ENCODE measurements around the gene IRF9. TPM values are rescaled to one million over a fixed set of nuclear protein-coding genes. Genes with fewer than 3 reads are reported as not detected.

IRF9 gene
- total and polyA plus RNA-seq, 2 of the 13 experiments (the other 11 are each of a cell fraction or from before 2014, with no cell fraction given) = 14.9 to 49.7 TPM

GRCh38 chr14:24181371-24182077 lies 20.5 kb downstream of the IRF9 start:
- FAIRE-seq (no peak), ATAC-seq (no peak), DNase-seq (ENCODE audit: low spot score) (no peak)
- in situ Hi-C loops (cut with HindIII; ENCODE audit: extremely low pct_ligation_motif_present, low pct_unique_long_range_greater_than_20kb) = no loop called here
- H3K9me3 ChIP-seq (ENCODE audit: low read length) = no peaks in the 10 kb centered on the region
- 95% methylated on average over 19 of the region's 19 CpGs for WGBS (ENCODE audit: low lambda C conversion rate)
- no peaks in the 10 kb centered on the region for H3K27me3 ChIP-seq (ENCODE audit: control insufficient read depth in 1 of 2, insufficient read depth in 2 of 2, low read length in 2 of 2)
- peaks cover 82 to 88% of the 10 kb centered on the region in 2 experiments for H3K36me3 ChIP-seq (replicated peaks in 1 of 2; ENCODE audit: control insufficient read depth in 1 of 2, insufficient read depth in 2 of 2, low read length in 2 of 2)
- H3K79me2 ChIP-seq (ENCODE audit: insufficient read depth, low read length) = no peaks in the 10 kb centered on the region
- no peak overlapping the region for H2AFZ ChIP-seq (ENCODE audit: low read length)
- H3K9ac ChIP-seq (ENCODE audit: insufficient read depth, low read depth, low read length) = no peak overlapping the region
- H3K4me3 ChIP-seq (replicated peaks in 1 of 3; ENCODE audit: insufficient read depth in 1 of 3, low read depth in 2 of 3, low read length in 3 of 3) = no peak overlapping the region
- H3K4me2 ChIP-seq (ENCODE audit: low read depth, low read length) = no peak overlapping the region
- H3K4me1 ChIP-seq (ENCODE audit: insufficient read depth, low read length) = no peaks in the 10 kb centered on the region
- BruUV-seq (replicated peaks) = no TSS peak
- H3K27ac ChIP-seq (ENCODE audit: extremely low read length, insufficient read depth, low read length) = no peak overlapping the region
- intact Hi-C loops (cut with micrococcal nuclease; ENCODE audit: unreplicated experiment) = no loop called here
- ChIA-PET POLR2A (interaction anchor here (0.7 to 8.1 kb wide), 15 partner anchors 7 to 123 kb away, joined by 3 to 65 read pairs (median 5); partner anchors contain the start of genes CHMP4A, DCAF11, IPO4 and IRF9), CTCF (ENCODE audit: low intra/inter-chr PET ratio, low total read pairs) (no interaction called here)
- H4K20me1 ChIP-seq (ENCODE audit: insufficient read depth, low read length) = no peaks in the 10 kb centered on the region
- TF ChIP-seq SNAPC4 (CRISPR knock-in tag; IDR thresholded peaks at IDR 0.05) (no peak), ZNF724P (CRISPR knock-in tag; IDR thresholded peaks at IDR 0.05; ENCODE audit: borderline replicate concordance) (no peak), GTF3A (CRISPR knock-in tag; conservative IDR thresholded peaks at IDR 0.05) (0 out of 2 replicates have a peak, but pooled peaks have one; percentile 45), ZBTB40 (IDR thresholded peaks at IDR 0.05) (no peak), ZBTB40 (CRISPR knock-in tag; IDR thresholded peaks at IDR 0.05) (0 out of 2 replicates have a peak, but pooled peaks have one; percentile 24), ATF3 (CRISPR knock-in tag; IDR thresholded peaks at IDR 0.05) (no peak), ZNF382 (CRISPR knock-in tag; IDR thresholded peaks at IDR 0.05; ENCODE audit: borderline replicate concordance) (no peak), KAT2B (IDR thresholded peaks at IDR 0.05; ENCODE audit: borderline replicate concordance, low read depth, low read length) (no peak), HIVEP1 (CRISPR knock-in tag; IDR thresholded peaks at IDR 0.05) (0 out of 2 replicates have a peak, but pooled peaks have one; percentile 22)

Measured in HepG2 (cell line).